Uterus (tissue), 4 donors: ENCODE results near the gene PIK3CD. TPM values are rescaled to one million over a fixed set of nuclear protein-coding genes. Genes with fewer than 3 reads are reported as not detected.

Experiments
- DNase-seq, 2 donors: peaks; one replicate each; pipeline ENCODE4 v3.0.0-alpha.2; 2019 to 2020
- H3K27ac ChIP-seq, 2 donors: fragments of 200-600 bp; sonication (generic); 1 replicate in 1 of 2; 2 replicates in 1 of 2; pipeline ENCODE4 v1.5.1; 2016 to 2018
- H3K27me3 ChIP-seq, 2 donors: fragments of 200-600 bp; sonication (generic); one replicate each; pipeline ENCODE4 v1.5.1; 2018 to 2019; ENCODE audit warnings: control low read depth in 1 of 2
- H3K36me3 ChIP-seq, 2 donors: fragments of 200-600 bp; sonication (generic); one replicate each; pipeline ENCODE4 v1.5.1; 2019; ENCODE audit warnings: control low read depth in 1 of 2
- H3K4me1 ChIP-seq, 2 donors: fragments of 200-600 bp; sonication (generic); one replicate each; pipeline ENCODE4 v1.5.1; 2018 to 2019; ENCODE audit warnings: control low read depth in 1 of 2
- H3K4me3 ChIP-seq, 2 donors: fragments of 200-600 bp; sonication (generic); 1 replicate in 1 of 2; 2 replicates in 1 of 2; pipeline ENCODE4 v1.5.1; 2018 to 2019; ENCODE audit warnings: mild to moderate bottlenecking in 1 of 2
- H3K9me3 ChIP-seq, 2 donors: fragments of 200-600 bp; sonication (generic); one replicate each; pipeline ENCODE4 v1.5.1; 2019; ENCODE audit warnings: control low read depth in 1 of 2
- POLR2A ChIP-seq, 2 donors: fragments of 450-650 bp; IDR thresholded peaks; one replicate each; pipeline ENCODE4 v1.6.1; 2016; ENCODE audit warnings: antibody characterized with exemption in 2 of 2, mild to moderate bottlenecking in 1 of 2, moderate library complexity in 1 of 2
- intact Hi-C: fragments of 100-400 bp; cut with DNase I; formaldehyde crosslinking; loops from one replicate; pipeline ENCODE4 v1.15.1; 2023; ENCODE audit warnings: low total_unique reads
- total RNA-seq, 4 donors: library from RNA; depleted of rRNA in 3 of 4; stranded (reverse); fragments of >200 nt in 3 of 4; gene quantifications; one replicate each; pipeline versions ENCODE4 v1.1.0 to v1.2.4, GENCODE V29; 2014 to 2023
- TF ChIP-seq, protein P1 (sequence below), 4 experiments: fragments of 200-600 bp in 2 of 4; fragments of 450-650 bp in 2 of 4; sonication (generic) in 2 of 4; IDR thresholded peaks; one replicate each; pipeline ENCODE4 v1.5.1; 2016 to 2019; ENCODE audit warnings: antibody characterized with exemption in 4 of 4, mild to moderate bottlenecking in 2 of 4, moderate library complexity in 1 of 4
- donor health status: DM: yes; HTN: yes; CAD: no.

The PIK3CD gene
- total RNA-seq, 4 donors from 2014 or later: 4.6 to 9.7 (median 7.4) TPM

DNA sequence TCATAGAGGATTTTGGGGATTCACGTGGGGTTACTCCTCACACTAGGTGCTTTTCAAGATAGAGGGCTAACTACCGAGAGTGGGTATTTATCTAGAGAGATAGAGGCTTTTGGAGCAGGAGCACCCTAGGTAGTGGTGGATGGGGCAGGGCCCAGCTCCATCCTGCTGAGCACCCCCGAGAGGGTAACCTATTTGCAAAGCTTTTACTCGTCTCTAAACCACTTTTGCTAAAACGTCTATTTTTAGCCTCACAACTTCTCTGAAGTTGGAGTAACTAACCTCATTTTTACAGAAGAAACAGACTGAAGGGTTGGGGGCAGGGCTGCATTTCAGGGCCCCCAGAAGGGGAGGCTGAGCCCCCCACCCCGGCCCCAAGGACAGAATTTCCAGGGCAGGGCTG is 12.3 kb upstream of the PIK3CD start:
- no peaks in the 10 kb centered on the region for H3K4me1 ChIP-seq
- no peaks in the 10 kb centered on the region for H3K9me3 ChIP-seq
- H3K27ac ChIP-seq: no peak overlapping the region
- no peaks in the 10 kb centered on the region for H3K27me3 ChIP-seq
- H3K4me3 ChIP-seq: no peak overlapping the region
- no peaks in the 10 kb centered on the region for H3K36me3 ChIP-seq
- intact Hi-C loops: no loop called here
- no peak for DNase-seq
- no peak for TF ChIP-seq POLR2A (IDR thresholded peaks at IDR 0.05)
- TF ChIP-seq, protein P1, sequence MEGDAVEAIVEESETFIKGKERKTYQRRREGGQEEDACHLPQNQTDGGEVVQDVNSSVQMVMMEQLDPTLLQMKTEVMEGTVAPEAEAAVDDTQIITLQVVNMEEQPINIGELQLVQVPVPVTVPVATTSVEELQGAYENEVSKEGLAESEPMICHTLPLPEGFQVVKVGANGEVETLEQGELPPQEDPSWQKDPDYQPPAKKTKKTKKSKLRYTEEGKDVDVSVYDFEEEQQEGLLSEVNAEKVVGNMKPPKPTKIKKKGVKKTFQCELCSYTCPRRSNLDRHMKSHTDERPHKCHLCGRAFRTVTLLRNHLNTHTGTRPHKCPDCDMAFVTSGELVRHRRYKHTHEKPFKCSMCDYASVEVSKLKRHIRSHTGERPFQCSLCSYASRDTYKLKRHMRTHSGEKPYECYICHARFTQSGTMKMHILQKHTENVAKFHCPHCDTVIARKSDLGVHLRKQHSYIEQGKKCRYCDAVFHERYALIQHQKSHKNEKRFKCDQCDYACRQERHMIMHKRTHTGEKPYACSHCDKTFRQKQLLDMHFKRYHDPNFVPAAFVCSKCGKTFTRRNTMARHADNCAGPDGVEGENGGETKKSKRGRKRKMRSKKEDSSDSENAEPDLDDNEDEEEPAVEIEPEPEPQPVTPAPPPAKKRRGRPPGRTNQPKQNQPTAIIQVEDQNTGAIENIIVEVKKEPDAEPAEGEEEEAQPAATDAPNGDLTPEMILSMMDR (IDR thresholded peaks at IDR 0.05): no peak

DNA sequence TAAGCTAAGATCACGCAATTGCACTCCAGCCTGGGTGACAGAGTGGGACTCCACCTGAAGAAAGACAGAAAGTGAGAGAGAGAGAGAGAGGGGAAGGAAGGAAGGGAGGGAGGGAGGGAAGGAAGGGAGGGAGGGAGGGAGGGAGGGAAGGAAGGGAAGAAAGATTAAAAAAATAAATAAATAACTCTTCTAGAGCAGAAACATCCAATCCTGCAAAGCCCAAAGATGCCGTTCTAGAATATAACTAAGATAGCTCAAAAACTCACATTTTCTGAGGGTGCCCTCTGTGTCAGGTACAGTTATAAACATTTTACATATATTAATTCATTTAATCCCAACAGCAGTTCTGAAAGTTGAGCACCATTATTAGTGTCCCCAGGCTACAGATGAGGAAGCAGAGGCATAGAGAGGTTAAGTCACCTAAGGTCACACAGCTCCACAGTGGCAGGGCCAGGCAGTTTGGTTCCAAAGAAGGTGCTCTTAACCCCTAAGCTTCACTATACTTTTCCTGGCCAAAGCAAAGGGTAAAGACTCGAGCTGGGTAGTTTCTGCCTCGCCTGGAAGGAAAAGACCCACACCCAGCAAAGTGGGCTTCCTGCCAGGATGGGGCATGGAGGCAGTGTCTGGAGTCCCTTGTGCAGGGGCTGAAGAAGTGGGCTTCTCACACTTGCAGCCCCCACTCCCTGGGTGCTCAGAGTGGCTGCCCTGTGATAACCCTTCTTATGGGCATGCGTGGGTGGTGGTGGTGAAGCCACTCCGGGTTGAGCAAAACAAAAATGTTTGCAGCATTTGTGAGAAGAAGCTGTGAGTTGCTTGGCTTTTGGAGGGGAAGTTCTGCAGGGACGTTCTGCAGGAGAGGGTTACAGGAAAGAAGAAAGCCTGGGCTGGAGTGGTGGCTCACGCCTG is 7.9 kb upstream of the PIK3CD start:
- Histone ChIP-seq H3K27ac (no peak overlapping the region), H3K4me3 (no peak overlapping the region), H3K9me3 (no peaks in the 10 kb centered on the region), H3K36me3 (no peaks in the 10 kb centered on the region), H3K4me1 (no peaks in the 10 kb centered on the region), H3K27me3 (no peaks in the 10 kb centered on the region)
- intact Hi-C loops: no loop called here
- DNase-seq: no peak
- TF ChIP-seq, protein P1 (IDR thresholded peaks at IDR 0.05): no peak
- no peak for TF ChIP-seq POLR2A (IDR thresholded peaks at IDR 0.05)

DNA sequence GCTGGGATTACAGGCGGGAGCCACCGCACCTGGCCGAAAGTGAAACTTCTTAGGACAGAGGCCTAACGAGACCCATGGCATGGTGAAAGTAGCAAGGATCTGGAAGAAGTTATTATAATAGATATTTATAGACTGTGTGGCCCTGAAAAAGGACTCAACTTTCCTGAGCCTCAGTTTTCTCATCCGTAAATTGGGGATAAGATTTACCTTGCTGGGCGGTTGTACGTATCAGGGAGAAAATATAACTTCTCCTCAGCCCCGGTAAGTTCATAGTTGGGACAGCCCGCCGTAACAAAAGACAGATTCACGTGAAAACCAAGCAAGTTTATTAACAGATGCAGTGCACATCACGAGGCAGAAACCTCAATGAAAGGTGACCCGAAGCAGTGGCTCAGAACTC is 5.5 kb upstream of the PIK3CD start:
- no peaks in the 10 kb centered on the region for H3K9me3 ChIP-seq
- no peak overlapping the region for H3K4me3 ChIP-seq
- no peak overlapping the region for H3K27ac ChIP-seq
- no peaks in the 10 kb centered on the region for H3K27me3 ChIP-seq
- peaks cover 0 to under 1% of the 10 kb centered on the region in 2 donors for H3K4me1 ChIP-seq
- no peaks in the 10 kb centered on the region for H3K36me3 ChIP-seq
- TF ChIP-seq POLR2A (IDR thresholded peaks at IDR 0.05): no peak
- TF ChIP-seq, protein P1 (IDR thresholded peaks at IDR 0.05): no peak
- intact Hi-C loops: no loop called here
- no peak for DNase-seq

DNA sequence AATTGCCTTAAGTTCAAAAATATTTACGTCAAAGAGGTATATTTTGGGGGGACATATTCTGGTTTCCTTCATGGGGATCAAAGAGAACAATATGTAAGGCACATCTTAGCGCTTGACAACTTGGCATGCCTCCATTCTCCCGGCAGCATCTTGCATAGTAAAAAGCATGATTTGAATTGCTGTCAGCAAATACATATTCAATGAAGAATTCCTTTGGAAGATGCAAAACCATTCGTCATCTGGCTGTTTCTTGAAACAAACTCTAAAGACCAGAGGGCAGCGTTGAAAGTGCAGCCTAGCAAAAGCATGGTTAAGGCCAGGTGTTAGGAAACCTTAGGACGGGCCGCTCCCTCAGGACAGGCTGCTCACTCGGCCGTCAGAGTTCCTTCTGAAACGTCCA is 3.4 kb upstream of the PIK3CD start:
- Histone ChIP-seq H3K4me1 (peaks cover 0 to 16% of the 10 kb centered on the region in 2 donors), H3K9me3 (no peaks in the 10 kb centered on the region), H3K36me3 (no peaks in the 10 kb centered on the region), H3K4me3 (no peak overlapping the region), H3K27me3 (no peaks in the 10 kb centered on the region), H3K27ac (no peak overlapping the region)
- no peak for TF ChIP-seq POLR2A (IDR thresholded peaks at IDR 0.05)
- TF ChIP-seq, protein P1 (IDR thresholded peaks at IDR 0.05): no peak
- intact Hi-C loops: no loop called here
- DNase-seq: no peak

DNA sequence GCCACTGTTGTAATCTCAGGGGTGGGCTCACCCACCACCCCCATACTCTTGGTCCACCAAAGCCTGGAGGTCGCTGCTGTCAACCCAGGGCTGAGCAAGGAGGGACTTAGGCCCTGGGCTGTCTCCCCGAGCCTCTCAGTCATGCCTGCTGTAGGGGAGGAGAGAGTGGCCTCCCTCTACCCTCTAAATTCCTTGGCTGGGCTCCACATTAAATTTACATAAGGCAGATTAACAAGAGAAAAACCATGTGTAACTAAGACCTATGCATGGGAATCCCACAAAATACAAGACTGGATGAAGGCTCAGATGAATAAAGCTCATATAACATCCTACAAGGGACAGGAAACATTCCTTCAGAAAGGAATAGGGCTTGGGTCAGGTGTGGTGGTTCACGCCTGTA is 1.8 kb upstream of the PIK3CD start:
- no peak for TF ChIP-seq POLR2A (IDR thresholded peaks at IDR 0.05)
- TF ChIP-seq, protein P1 (IDR thresholded peaks at IDR 0.05): no peak

More for the DNA sequence above, 1.8 kb upstream of the PIK3CD start:
- Histone ChIP-seq H3K27me3 (no peaks in the 10 kb centered on the region), H3K36me3 (no peaks in the 10 kb centered on the region), H3K9me3 (no peaks in the 10 kb centered on the region), H3K27ac (no peak overlapping the region), H3K4me1 (peaks cover 0 to 16% of the 10 kb centered on the region in 2 donors), H3K4me3 (no peak overlapping the region)
- intact Hi-C loops: no loop called here
- no peak for DNase-seq
